NK-92 (cell line): ENCODE measurements around the gene GSG1L.
"Not testable (repeated sequence)": the region's sequence is repeated elsewhere in the genome, so short reads cannot be mapped to it uniquely, and the experiment has no call there.

ENCODE experiments used
- DNase-seq: peaks from one replicate; lab custom pipeline; 2025; ENCODE audit not compliant: unreplicated experiment; lab: John Stamatoyannopoulos, UW

The GSG1L gene

DNA sequence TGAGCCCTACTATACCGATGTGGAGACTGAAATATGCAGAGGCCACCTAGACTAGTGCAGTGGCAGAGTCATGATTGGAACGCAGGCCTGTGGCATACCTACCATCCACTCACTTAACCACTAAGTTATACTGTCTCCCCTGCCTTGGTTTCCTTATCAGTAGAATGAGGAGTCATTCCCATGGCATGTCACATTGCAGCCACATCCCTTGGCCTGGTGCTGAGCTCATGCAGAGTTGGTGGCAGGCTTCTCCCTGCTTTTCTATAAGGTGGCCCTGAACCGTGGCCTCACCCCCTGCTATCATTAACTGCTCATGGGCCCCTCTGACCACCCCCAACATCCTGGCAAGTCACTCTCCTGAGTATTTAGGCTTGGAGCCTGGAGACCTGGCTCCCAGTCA, 301.1 kb downstream of the GSG1L start:
- no peak for DNase-seq

GRCh38 chr16:27761816-27762215, 301.7 kb downstream of the GSG1L start:
- DNase-seq: no peak

GRCh38 chr16:27760789-27761176, 302.7 kb downstream of the GSG1L start:
- DNase-seq: no peak

DNA sequence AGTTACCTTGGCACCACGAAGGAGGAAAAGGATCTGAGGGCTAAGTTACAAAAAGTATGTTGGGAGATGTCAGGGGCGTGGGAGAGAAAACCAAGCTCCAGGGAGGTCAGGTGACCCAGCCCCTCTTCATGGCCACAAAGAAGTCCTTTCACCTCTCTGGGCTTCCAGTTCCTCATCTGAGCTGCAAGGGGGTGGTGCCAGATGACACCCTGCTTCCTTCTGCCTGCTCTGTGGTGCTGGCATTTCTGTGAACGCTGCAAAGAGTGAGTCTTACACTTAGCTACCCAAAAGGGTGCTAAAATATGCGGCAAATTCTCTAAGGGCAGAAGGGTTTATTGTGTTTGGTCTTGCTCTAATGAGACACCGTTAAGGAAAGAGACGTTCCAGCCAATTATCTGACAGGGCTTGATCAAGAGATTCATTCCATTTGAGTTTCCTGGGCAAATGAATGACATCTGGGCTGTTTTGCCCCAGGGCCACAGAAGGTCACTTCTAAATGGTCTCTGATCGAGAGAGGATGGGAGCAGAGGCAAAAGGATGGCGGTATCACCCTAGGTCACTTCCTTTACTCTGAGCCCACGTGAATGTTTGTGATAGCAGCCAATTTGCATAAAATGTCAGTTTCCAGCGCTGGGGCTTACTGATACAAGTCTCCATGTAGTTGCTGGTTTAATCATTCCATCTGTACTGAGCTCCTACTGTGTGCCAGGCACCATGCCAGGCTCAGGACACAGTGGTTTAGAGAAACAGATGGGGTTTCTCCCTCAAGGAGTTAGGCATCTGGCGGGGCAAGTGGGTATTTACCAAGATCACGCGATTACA, 303.3 kb downstream of the GSG1L start:
- no peak for DNase-seq

- DNase-seq: no peak
These were observed 304.1 kb downstream of the GSG1L start for GRCh38 chr16:27759301-27759871.

DNA sequence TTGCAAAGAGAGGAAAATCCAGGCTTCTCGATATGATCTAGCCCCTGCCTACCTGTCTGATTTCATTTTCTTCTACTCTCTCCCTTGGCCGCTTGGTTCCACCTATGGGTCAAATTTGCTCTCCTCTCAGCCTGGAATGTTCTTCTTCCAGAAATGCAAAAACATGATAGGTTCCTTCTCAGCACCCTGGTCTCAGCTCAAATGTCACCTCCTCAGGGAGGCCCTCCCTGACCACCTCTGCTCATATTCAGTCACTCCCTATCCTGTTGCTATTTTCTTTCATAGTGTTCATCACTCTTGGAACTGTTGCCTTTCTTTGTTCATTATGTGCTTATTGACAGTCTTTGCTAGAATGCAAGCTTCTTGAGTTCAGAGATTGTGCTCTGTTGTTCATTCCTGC, 305.0 kb downstream of the GSG1L start:
- no peak for DNase-seq

DNA sequence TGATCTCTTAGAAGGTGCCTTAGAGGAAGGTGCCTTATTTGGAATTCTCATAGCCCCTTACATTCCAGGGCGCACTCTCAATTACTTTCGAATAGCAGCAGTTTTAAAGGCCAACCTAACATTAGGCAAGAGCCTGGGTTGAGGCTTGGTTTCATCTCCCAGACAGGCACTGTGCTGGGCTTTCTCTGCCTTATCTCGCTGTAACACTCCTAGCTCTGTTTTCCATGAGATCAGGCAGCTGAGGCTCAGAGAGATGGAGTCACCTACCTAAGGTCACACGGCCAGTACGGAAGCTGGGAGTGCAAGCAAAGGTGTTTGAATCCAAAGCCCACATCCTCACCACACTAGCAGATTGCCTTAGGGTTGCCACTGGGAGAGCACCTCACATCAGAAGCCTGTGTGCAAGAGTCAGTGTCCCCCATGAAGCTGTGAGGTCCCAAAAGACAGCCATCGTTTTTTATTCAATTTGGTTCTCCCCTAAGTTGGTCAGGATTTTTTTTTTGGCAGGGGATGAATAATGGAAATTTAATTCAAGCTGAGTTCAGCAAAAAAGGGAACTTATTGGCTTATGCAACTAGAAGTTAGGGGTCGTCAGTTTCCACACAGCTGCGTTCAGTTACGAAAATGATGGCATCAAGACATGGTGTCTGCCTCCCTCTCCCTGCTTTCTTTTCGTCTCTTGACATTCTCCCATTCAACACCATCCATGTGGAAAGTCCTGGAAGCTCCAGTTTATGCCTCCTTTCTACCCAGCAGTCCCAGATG, 307.1 kb downstream of the GSG1L start:
- no peak for DNase-seq

- no peak for DNase-seq
These were observed 308.5 kb downstream of the GSG1L start for GRCh38 chr16:27754788-27755690.

DNA sequence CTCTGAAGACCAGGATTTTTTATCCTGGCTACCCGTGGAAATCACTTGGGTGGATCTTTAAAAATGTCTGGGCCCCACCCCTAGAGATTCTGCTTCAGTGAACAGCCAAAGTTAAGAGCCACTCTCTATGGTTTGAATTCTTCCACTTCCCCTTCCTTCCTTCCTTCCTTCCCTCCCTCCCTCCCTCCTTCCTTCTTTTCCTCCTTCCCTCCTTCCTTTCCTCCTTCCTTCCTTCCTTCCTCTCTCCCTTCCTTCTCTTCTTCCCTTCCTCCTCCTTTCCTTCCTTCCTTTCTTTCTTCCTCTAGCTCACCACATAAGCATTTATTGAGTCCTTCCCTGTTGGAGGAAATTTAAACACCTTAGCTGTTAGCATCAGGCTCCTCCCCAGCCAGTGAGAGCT, 310.0 kb downstream of the GSG1L start:
- no peak for DNase-seq

- no peak for DNase-seq
These were observed 311.3 kb downstream of the GSG1L start for GRCh38 chr16:27752241-27752640.

GRCh38 chr16:27751676-27752075, 311.8 kb downstream of the GSG1L start:
- no peak for DNase-seq

DNA sequence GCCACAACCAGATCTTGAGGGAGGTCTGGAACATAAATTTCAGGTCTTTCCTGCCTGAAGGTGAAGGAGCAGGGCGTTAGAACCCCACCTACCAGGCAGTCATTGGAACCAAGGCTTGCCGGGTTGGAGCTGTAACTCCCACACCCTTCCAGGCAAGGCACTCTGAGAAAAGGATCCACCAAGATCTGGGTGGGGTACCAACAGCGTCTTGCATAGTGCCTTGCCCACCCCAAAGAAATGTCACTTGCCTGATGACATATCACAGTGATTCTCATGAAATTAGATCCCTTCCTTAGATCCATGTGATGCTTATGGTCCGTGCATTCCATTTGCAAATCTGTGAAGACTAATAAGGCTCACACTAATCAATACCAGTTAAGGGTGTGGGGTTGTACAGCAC, 312.3 kb downstream of the GSG1L start:
- DNase-seq: no peak

GRCh38 chr16:27749946-27750345, 313.6 kb downstream of the GSG1L start:
- no peak for DNase-seq

- no peak for DNase-seq
These were observed 314.0 kb downstream of the GSG1L start for GRCh38 chr16:27749547-27749875.

DNA sequence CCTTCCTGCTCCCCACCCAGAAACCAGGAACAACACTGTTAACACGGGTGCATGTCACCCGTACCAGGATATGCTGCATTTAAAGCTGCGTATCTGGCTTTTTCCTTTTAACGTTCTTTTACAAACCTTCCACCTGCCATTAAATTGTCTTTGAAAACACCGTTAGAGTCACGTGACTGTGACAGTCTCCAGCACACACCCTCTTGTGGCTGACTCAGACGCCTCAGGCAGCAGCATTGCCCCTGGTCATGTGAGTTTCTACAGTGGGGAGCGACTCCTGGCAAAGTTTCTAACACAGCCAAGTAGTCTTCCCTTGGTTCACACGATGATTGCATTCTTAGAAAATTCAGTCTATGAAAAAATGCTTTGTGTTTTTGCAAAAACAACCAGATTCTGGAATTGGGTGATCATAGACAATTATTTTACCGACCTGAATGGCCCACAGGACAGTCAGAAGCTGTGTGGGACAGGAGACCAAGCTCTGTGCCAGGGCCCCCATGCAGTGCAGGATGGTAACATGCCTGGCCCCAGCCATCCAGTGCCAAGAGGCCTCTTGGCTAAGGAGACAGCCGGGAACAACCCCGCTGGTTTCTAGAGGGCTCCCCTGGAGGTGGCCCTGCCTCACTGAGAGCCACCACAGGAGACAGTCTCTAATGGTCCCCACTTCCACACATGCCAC, 314.5 kb downstream of the GSG1L start:
- DNase-seq: no peak

DNA sequence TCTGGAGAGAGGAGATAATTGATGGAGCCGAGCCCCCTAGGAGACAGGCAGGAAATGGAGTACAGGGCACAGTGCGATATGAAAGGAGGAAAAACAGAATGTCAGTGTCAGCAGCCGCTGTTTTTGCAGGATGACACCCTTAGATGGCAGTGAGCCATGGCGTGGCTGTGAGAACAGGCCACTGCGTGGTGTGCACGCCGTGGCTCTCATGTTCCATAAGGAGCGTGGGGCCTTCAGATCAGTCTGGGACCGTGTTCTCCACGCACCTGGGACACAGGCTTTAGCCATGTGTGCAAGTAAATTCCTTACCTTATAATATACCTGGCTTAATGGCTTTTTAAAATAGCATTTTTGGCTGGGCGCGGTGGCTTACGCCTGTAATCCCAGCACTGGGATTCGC, 315.6 kb downstream of the GSG1L start:
- DNase-seq: no peak

GRCh38 chr16:27746076-27746855, 317.2 kb downstream of the GSG1L start:
- no peak for DNase-seq

- no peak for DNase-seq
These were observed 318.2 kb downstream of the GSG1L start for GRCh38 chr16:27745348-27745747.

GRCh38 chr16:27743963-27744362, 319.6 kb downstream of the GSG1L start:
- no peak for DNase-seq

- not testable (repeated sequence) for DNase-seq
These were observed 320.5 kb downstream of the GSG1L start for GRCh38 chr16:27743001-27743400.
